Activated T-cell treated with anti-CD3 and anti-CD28 coated beads, Interleukin-2, amount 50 U/mL, for 24 hours (primary cell): ENCODE data around the gene ZNF845.
"Not testable (repeated sequence)": the region's sequence is repeated elsewhere in the genome, so short reads cannot be mapped to it uniquely, and the experiment has no call there.

ENCODE experiments used
- DNase-seq: peaks from one replicate; pipeline ENCODE4 v3.0.0-alpha.2; 2020
- H3K27ac Mint-ChIP-seq: 2 replicates; pipeline ENCODE4 v1.8.0; 2020; ENCODE audit warnings: mild to moderate bottlenecking, mixed read lengths
- H3K27me3 Mint-ChIP-seq: 2 replicates; pipeline ENCODE4 v1.8.0; 2020; ENCODE audit warnings: mixed read lengths
- H3K36me3 Mint-ChIP-seq: 2 replicates; pipeline ENCODE4 v1.8.0; 2020; ENCODE audit warnings: low read depth, mixed read lengths
- H3K4me1 Mint-ChIP-seq: 2 replicates; pipeline ENCODE4 v1.8.0; 2020; ENCODE audit warnings: low read depth, mixed read lengths
- H3K4me3 Mint-ChIP-seq: 2 replicates; pipeline ENCODE4 v1.8.0; 2020; ENCODE audit warnings: mild to moderate bottlenecking, moderate library complexity, mixed read lengths
- H3K9me3 Mint-ChIP-seq: 2 replicates; pipeline ENCODE4 v1.8.0; 2020; ENCODE audit warnings: mixed read lengths

The ZNF845 gene

DNA sequence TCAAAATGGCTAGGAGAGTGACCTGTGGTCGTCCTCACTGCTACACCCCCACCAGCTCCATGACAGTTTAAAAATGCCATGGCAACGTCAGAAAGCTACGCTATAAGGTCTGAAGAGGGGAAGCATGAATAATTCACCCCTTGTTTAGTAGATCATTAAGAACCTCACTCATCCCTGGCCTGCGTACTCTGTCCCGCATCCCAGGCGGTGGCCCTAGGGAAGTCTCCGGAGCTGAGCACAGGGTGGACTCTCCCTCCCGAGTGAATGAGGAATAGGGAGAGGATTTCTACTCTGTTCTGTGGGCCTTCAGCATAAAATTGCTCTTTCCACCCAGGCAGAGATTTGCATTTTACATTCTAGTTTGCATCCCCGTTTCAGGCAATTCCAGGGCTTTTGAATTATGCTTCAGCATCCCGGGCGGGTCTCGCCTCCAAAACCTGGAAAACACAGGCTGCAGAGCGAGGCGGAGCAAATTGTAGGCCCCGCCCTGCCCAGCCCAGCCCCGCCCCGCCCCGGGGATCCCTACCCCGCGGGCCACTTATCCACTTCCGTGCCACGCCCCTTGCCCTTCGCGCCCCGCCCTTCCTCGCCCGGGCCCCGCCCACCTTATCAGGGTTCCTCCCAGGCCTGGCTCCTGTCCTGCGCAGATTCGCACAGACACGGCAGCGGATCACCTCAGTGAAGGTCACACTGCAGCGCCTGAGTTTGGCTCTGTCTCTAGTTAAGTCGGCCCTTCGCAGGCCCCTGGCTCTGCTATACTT, 24.5 kb downstream of the ZNF845 start:
- Mint-ChIP-seq H3K4me1 (no peaks in the 10 kb centered on the region), H3K27ac (no peak overlapping the region), H3K9me3 (peaks cover 57% of the 10 kb centered on the region), H3K27me3 (no peaks in the 10 kb centered on the region), H3K4me3 (no peak overlapping the region), H3K36me3 (peaks cover 51% of the 10 kb centered on the region)
- no peak for DNase-seq

DNA sequence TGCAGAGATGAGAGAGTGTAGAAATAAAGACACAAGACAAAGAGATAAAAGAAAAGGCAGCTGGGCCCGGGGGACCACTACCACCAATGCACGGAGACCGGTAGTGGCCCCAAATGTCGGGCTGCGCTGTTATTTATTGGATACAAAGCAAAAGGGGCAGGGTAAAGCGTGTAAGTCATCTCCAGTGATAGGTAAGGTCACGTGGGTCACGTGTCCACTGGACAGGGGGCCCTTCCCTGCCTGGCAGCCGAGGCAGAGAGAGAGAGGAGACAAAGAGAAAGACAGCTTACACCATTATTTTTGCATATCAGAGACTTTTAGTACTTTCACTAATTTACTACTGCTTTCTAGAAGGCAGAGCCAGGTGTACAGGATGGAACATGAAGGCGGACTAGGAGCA, 26.5 kb downstream of the ZNF845 start:
- Mint-ChIP-seq H3K9me3 (peaks cover 45% of the 10 kb centered on the region), H3K36me3 (peaks cover 34% of the 10 kb centered on the region)
- DNase-seq, H3K27me3 Mint-ChIP-seq, H3K27ac Mint-ChIP-seq, H3K4me3 Mint-ChIP-seq, H3K4me1 Mint-ChIP-seq: not testable (repeated sequence)

DNA sequence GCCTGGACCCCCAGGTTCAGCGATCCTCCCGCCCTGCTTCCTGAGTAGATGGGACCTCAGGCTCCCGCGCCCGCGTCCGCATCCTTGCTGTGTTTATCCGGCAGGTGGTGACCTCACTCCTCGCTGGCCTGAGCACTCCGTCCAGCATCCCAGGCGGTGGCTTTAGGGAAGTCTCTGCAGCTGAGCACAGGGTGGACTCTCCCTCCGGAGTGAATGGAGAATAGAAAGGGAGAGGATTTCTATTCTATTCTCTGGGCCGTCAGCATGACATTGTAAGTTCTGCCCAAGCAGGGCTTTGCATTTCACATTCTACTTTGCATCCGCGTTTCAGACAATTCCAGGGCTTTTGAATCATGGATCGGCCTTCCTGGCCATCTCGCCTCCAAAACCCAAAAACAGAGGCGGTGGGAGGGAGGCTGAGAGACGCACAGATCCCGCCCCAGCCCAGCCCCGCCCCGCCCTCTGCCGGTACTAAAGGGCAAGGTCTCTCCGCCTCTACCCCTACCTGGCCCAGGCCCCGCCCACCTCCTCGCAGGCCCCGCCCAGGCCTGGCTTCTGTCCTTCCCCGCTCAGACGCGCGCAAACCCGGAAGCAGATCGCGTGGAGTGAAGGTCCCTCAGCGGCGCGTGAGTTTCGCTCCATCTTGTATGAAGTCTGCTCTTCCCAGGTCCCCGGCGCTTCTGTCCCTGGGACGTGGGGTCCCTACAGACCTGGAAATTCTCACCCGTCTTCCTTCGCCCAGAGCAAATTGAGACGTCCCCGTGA, 31.8 kb downstream of the ZNF845 start, which contains the start of gene ZNF525:
Gene ZNF525, plus strand, starts transcription at position 572 of the 765 bp plus-strand sequence. CDS start 6,577 bp downstream, outside the sequence.
- Mint-ChIP-seq H3K4me3 (peak within 1 kb of the TSS; percentile 90), H3K36me3 (peaks cover 48% of the 10 kb centered on the region), H3K9me3 (peaks cover 18% of the 10 kb centered on the region), H3K4me1 (peaks cover 31% of the 10 kb centered on the region), H3K27ac (peak within 1 kb of the TSS; percentile 94), H3K27me3 (no peaks in the 10 kb centered on the region)
- peak; percentile 98 for DNase-seq

DNA sequence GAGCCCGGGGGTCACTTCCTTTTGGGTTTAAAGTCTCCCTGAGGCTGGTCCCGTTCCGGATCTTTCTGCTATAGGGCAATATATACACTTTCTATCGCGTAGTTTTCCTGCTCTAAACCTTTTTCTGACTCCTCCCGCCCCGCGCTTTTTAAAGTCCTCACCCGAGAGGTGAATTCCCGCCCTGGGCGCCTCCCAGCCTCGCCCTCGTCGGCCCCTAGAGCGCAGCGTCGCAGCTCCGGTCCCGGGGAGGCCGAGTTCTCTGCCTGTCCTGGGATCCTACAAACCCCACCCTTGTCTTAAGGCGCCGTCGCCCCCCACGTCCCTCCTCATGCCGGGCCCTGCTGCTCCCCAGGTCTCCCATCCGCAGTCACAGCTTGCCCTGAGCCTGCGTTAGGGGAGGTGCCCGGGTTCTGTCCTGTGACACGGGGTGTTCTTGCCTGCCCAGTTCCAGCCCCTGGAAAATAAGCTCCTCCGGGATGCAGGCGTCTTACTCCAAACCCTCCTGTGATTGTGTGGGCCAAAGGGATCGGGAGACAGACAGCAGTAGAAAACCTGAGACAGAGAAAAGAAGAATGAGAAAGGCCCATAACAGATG, 32.4 kb downstream of the ZNF845 start:
- H3K4me3 Mint-ChIP-seq = peak overlapping the region; percentile 90
- peaks cover 19% of the 10 kb centered on the region for H3K9me3 Mint-ChIP-seq
- DNase-seq = no peak
- H3K36me3 Mint-ChIP-seq = peaks cover 55% of the 10 kb centered on the region
- peaks cover 31% of the 10 kb centered on the region for H3K4me1 Mint-ChIP-seq
- H3K27ac Mint-ChIP-seq = peak overlapping the region; percentile 94
- no peaks in the 10 kb centered on the region for H3K27me3 Mint-ChIP-seq

DNA sequence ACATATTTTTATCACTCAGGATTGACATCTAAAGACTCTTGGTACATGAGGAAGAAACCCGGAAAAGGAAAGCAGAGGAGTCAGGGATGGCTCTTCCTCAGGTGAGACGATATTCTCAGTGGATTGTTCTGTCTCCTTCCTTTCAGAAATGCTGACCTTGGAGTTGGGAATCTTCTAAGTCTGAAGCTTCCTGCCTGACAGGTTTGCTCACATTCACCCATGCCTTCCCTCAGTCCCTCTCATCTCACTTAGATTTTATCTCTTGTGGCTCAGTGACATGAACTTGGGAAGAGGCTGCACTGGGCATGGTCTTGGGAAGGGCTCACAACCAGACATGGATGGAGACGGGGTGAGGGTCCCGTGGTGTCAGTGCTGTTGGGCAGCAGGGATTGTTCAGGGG, 38.6 kb downstream of the ZNF845 start:
- peaks cover 25% of the 10 kb centered on the region for H3K9me3 Mint-ChIP-seq
- DNase-seq = no peak
- H3K27me3 Mint-ChIP-seq = no peaks in the 10 kb centered on the region
- no peak overlapping the region for H3K27ac Mint-ChIP-seq
- H3K4me1 Mint-ChIP-seq = peaks cover 9% of the 10 kb centered on the region
- H3K36me3 Mint-ChIP-seq = peaks cover 95% of the 10 kb centered on the region
- no peak overlapping the region for H3K4me3 Mint-ChIP-seq

DNA sequence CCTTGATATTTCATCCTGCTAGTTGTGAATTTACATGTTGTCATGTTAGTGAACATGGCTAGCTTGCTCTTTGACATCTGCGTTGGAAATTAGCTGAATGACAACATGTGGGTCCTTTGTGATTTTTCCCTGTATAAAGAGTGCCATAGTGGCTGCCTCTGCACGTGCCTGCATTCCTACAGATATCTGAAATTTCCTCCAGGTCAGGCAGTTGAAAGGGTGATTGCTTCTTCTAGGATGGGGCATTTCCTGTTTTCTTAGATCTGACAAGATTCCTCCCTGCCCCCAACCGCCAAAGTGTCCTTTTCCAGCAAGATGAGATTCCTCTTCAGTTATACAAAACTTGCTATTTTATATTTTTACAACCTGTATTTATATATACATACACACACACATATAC, 40.7 kb downstream of the ZNF845 start:
- Mint-ChIP-seq H3K27ac (no peak overlapping the region), H3K4me1 (no peaks in the 10 kb centered on the region), H3K9me3 (peaks cover 33% of the 10 kb centered on the region), H3K27me3 (no peaks in the 10 kb centered on the region), H3K36me3 (peaks cover 95% of the 10 kb centered on the region), H3K4me3 (no peak overlapping the region)
- DNase-seq = no peak

DNA sequence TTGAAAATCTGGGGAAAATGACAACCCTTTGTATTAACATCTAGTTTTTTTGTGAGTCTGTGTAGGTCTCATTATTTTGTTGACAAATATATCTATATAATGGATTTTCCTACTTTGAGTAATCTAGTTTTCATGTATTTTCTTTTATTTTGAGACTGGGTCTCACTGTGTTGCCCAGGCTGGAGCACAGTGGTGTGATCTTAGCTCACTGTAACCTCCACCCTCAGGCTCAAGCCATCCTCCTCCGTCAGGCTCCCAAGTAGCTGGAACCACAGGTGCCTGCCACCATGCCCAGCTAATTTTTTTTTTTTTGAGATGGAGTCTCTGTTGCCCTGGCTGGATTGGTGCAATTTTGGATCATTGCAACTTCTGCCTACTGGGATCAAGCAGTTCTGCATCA, 41.2 kb downstream of the ZNF845 start:
- Mint-ChIP-seq H3K27me3 (no peaks in the 10 kb centered on the region), H3K36me3 (peaks cover 97% of the 10 kb centered on the region), H3K4me1 (no peaks in the 10 kb centered on the region), H3K4me3 (no peak overlapping the region), H3K27ac (no peak overlapping the region), H3K9me3 (peaks cover 34% of the 10 kb centered on the region)
- DNase-seq = no peak

DNA sequence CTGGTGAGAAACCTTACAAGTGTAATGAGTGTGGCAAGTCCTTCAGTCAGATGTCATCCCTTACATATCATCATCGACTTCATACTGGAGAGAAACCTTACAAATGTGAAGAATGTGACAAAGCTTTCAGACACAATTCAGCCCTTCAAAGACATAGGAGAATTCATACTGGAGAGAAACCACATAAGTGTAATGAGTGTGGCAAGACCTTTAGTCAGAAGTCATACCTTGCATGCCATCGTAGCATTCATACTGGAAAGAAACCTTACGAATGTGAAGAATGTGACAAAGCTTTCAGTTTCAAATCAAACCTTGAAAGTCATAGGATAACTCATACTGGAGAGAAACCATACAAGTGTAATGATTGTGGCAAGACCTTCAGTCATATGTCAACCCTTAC, 47.8 kb downstream of the ZNF845 start:
- Mint-ChIP-seq H3K4me1 (no peaks in the 10 kb centered on the region), H3K27me3 (no peaks in the 10 kb centered on the region), H3K9me3 (peaks cover 68% of the 10 kb centered on the region), H3K4me3 (no peak overlapping the region), H3K27ac (no peak overlapping the region), H3K36me3 (peaks cover 99% of the 10 kb centered on the region)
- DNase-seq = no peak

DNA sequence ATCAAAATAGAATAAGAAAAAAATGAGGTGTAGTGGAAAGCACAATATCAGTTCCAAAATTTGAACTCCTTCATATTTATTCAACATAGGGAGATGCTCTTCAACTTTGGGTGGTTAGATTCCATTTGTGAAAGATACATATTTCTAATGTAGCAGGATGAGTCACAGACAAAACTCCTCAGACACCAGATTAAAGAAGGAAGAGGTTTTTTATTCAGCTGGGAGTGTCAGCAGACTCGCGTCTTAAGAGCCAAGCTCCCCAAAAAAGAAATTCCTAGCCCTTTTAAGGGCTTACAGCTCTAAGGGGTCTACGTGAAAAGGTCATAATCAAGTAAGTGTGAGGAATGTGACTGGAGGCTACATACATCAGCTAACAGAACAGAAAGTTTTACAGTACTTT, 54.6 kb downstream of the ZNF845 start:
- Mint-ChIP-seq H3K27me3 (no peaks in the 10 kb centered on the region), H3K4me3 (no peak overlapping the region), H3K36me3 (peaks cover 71% of the 10 kb centered on the region), H3K9me3 (peaks cover 58% of the 10 kb centered on the region), H3K27ac (no peak overlapping the region), H3K4me1 (no peaks in the 10 kb centered on the region)
- DNase-seq = no peak

DNA sequence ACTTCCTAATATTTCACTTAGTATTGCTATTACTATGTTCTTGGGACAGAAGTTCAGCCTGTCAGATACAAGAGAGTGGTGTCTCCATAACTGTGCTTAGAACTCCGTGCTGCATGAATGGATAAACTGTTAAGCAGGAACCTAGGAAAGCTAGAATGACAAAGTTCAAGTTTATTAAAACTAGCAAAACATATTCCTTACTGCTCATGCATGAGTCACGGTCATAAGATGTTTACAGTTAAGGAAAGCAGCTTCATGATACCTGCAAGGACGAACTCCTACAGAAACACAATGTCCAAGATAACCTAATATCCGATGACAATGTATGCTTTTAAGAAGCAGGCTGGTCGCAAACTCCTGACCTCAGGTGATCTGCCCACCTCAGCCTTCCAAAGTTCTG, 55.4 kb downstream of the ZNF845 start:
- H3K9me3 Mint-ChIP-seq = peaks cover 59% of the 10 kb centered on the region
- H3K36me3 Mint-ChIP-seq = peaks cover 67% of the 10 kb centered on the region
- no peaks in the 10 kb centered on the region for H3K27me3 Mint-ChIP-seq
- DNase-seq = no peak
- H3K4me1 Mint-ChIP-seq = peaks cover 2% of the 10 kb centered on the region
- no peak overlapping the region for H3K4me3 Mint-ChIP-seq
- H3K27ac Mint-ChIP-seq = no peak overlapping the region

DNA sequence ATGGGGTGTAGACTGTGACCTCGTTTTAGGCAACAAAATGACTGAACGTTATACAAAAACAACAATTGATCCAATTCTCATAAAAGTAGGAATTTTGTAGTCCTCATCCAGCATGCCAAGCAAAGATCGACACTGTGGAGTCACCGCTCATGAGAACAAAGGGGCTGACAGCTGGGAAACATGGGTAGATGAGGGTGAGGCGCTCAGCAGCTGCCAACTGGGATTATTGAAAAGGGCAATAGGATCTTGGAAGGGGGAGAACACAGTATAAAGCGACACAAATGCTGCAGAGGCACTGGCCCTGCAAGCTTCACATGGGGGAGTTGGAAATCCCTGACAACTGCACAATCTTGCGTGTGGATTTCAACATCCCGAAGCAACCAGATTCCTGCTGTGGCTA, 56.0 kb downstream of the ZNF845 start:
- Mint-ChIP-seq H3K4me3 (no peak overlapping the region), H3K9me3 (peaks cover 59% of the 10 kb centered on the region), H3K27me3 (no peaks in the 10 kb centered on the region), H3K4me1 (peaks cover 3% of the 10 kb centered on the region), H3K27ac (no peak overlapping the region), H3K36me3 (peaks cover 62% of the 10 kb centered on the region)
- DNase-seq = no peak

DNA sequence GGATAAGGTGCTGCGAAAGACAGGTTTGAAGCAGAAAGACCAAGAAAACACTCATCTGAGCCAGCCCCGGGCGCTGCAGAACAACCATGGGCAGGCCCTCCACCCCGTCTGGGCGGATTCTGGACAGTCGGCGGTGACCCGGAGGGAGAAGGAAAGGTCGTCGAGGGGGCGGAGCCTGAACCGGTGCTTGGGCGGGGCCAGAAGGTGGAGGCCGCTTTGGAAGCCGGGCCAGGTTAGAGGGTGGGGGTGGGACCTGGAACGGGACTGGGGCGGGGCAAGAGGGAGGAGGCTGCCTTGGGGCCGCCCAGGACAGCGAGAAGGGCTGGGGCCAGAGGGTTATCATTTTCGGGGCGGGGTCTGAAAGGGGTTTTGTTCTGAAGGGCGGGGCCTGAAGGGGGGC, 56.4 kb downstream of the ZNF845 start:
- DNase-seq = no peak
- Mint-ChIP-seq H3K9me3 (peaks cover 55% of the 10 kb centered on the region), H3K27me3 (no peaks in the 10 kb centered on the region), H3K4me3 (no peak overlapping the region), H3K27ac (no peak overlapping the region), H3K36me3 (peaks cover 61% of the 10 kb centered on the region), H3K4me1 (peaks cover 6% of the 10 kb centered on the region)

DNA sequence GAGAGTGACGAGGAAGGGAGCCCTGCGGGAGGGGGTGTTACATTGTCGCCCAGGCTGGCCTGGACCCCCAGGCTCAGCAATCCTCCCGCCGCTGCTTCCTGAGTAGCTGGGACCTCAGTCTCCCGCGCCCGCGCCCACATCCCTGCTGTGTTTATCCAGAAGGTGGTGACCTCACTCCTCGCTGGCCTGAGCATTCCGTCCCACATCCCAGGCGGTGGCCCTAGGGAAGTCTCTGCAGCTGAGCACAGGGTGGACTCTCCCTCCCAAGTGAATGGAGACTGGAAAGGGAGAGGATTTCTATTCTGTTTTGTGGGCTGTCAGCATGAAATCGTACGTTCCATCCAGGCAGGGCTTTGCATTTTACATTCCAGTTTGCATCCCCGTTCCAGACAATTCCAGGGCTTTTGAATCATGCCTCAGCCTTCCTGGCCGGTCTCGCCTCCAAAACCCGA, 61.0 kb downstream of the ZNF845 start:
- Mint-ChIP-seq H3K4me3 (peak overlapping the region; percentile 92), H3K9me3 (peaks cover 25% of the 10 kb centered on the region), H3K27me3 (no peaks in the 10 kb centered on the region), H3K27ac (peak overlapping the region; percentile 91), H3K36me3 (peaks cover 66% of the 10 kb centered on the region), H3K4me1 (peaks cover 30% of the 10 kb centered on the region)
- DNase-seq = no peak

DNA sequence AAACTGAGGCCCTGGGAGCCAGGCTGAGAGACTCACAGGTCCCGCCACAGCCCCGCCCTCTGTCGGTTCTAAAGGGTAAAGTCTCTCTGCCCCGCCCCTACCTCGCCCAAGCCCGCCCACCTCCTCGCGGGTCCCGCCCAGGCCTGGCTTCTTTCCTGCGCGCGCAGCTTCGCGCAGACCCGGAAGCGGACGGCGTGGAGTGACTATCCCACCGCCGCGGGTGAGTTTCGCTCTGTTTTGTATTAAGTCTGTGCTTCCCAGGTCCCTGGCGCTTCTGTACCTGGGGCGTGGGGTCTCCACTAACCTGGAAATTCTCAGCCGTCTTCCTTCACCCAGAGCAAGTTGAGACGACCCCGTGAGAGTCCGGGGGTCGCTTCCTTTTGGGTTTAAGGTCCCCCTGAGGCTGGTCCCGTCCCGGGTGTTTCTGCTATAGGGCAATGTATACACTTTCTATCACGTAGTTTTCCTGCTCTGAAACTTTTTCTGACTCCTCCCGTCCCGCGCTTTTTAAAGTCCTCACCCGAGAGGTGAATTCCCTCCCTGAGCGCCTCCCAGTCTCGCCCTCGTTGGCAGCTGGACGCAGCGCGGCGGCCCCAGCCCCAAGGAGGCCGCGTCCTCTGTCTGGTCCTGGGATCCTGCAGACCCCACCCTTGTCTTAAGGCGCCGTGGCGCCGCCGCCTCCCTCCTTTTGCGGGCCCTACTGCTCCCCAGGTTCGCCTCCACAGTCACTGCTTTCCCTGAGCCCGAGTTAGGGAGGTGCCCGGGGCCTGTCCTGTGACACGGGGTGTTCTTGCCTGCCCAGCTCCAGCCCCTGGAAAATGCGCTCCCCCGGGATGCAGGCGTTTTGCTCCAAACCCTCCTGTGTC, 61.7 kb downstream of the ZNF845 start, which contains the start of gene ZNF765:
Gene ZNF765, plus strand, starts transcription at position 176 of the 866 bp plus-strand sequence. CDS start 2,867 bp downstream, outside the sequence.
- Mint-ChIP-seq H3K36me3 (peaks cover 68% of the 10 kb centered on the region), H3K4me1 (peaks cover 33% of the 10 kb centered on the region), H3K27ac (peak within 1 kb of the TSS; percentile 91), H3K27me3 (no peaks in the 10 kb centered on the region), H3K4me3 (peak within 1 kb of the TSS; percentile 92), H3K9me3 (peaks cover 24% of the 10 kb centered on the region)
- peak; percentile 99 for DNase-seq
